Measurements from ENCODE around the gene SENP1.

DNA sequence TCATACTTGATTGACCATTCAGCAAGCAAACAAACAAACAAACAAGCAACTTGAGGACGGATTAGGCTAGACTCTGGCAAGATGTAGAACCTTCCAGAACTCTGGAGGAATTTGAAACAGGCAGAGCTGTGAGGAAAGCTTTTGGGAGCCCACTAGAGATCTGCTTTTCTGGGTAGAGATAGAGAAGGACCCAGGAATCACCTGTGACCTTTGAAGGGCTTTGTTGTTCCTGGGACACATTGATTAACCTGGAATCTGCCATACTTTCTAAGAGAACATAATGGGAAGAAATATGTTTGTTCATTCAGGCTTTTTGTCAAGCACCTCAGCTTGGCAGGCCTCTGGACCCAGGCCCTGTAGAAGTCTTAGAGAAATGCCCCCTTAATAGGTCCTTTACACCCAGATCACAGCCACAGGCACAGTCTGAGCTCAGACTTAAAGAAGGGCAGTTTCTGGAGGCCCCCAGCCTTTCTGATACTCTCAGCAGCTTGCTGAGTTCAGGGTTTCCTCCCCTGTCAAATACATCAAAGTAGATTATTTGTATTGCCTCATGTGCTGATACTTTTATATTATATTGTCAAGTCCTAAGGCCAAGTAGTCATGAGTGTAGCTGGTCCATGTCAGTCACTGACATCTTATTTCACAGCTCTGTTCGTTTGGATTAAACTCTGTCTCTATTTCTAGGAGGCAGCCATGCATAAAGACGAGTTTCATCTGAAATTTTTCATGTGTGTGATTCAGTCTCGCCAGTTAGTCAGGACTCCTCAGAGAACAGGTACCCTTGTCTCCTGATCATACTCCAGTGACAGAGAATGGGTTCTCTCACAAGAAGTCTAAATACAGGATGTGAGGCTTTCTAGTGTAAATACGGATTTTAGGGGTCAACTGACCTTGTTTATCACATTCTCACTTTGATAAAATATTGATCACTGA lies 1.1 kb upstream of the SENP1 start:
- no peak for TF ChIP-seq POLR2AphosphoS5 (IDR thresholded peaks at IDR 0.05; ENCODE audit: borderline replicate concordance, low read depth, low read length)
- no peak for TF ChIP-seq EZH2 (IDR thresholded peaks at IDR 0.05)
- TF ChIP-seq FOXP2 (optimal IDR thresholded peaks at IDR 0.05; ENCODE audit: control extremely low read depth, extremely low read length, insufficient read depth), result no peak

Data from SK-N-MC (cell line).